T1000 (cell line): Measurements from ENCODE around the gene DRAP1.

Experiments
- DNase-seq: peaks from one replicate; lab custom pipeline; 2025; ENCODE audit warnings: mixed read lengths; lab: John Stamatoyannopoulos, UW

DRAP1 gene

GRCh38 chr11:65903715-65904114 lies 15.5 kb upstream of the DRAP1 start:
- no peak for DNase-seq

GRCh38 chr11:65906602-65907001 lies 12.6 kb upstream of the DRAP1 start:
- no peak for DNase-seq

GRCh38 chr11:65907878-65908277 lies 11.3 kb upstream of the DRAP1 start:
- DNase-seq, result no peak

- peak; percentile 85 for DNase-seq
Observed at GRCh38 chr11:65911682-65912568, 7.3 kb upstream of the DRAP1 start.

- peak; percentile 68 for DNase-seq
Observed at GRCh38 chr11:65912845-65913244, 6.4 kb upstream of the DRAP1 start.

GRCh38 chr11:65915101-65915820 lies 4.0 kb upstream of the DRAP1 start:
- no peak for DNase-seq

- peak; percentile 97 for DNase-seq
Observed at GRCh38 chr11:65915821-65916251, 3.4 kb upstream of the DRAP1 start.

- DNase-seq, result no peak
Observed at GRCh38 chr11:65916391-65916790, 2.8 kb upstream of the DRAP1 start.

GRCh38 chr11:65917077-65917433 lies 2.2 kb upstream of the DRAP1 start:
- no peak for DNase-seq

- no peak for DNase-seq
Observed at GRCh38 chr11:65917434-65918210, 1.6 kb upstream of the DRAP1 start.

GRCh38 chr11:65918211-65919140 lies 750 bp upstream of the DRAP1 start, which contains the start of gene C11orf68:
C11orf68 (minus strand) TSS chr11:65919062; CDS start chr11:65919031, 31 bp downstream.
- no peak for DNase-seq

GRCh38 chr11:65919573-65920371 lies 546 bp downstream of the DRAP1 start:
- no peak for DNase-seq

- DNase-seq, result no peak
Observed at GRCh38 chr11:65920372-65920802, 1.2 kb downstream of the DRAP1 start.

- no peak for DNase-seq
Observed at GRCh38 chr11:65921033-65921555, 1.9 kb downstream of the DRAP1 start.

GRCh38 chr11:65921876-65922275 lies 2.6 kb downstream of the DRAP1 start:
- DNase-seq, result no peak

GRCh38 chr11:65922565-65922964 lies 3.3 kb downstream of the DRAP1 start:
- DNase-seq, result no peak

GRCh38 chr11:65925397-65925796 lies 6.2 kb downstream of the DRAP1 start:
- DNase-seq, result no peak

GRCh38 chr11:65927904-65928397 lies 8.7 kb downstream of the DRAP1 start:
- DNase-seq, result no peak

- no peak for DNase-seq
Observed at GRCh38 chr11:65928667-65929066, 9.4 kb downstream of the DRAP1 start.
